PC-3 (cell line): ENCODE measurements around the gene TPO. TPM values are rescaled to one million over a fixed set of nuclear protein-coding genes. Genes with fewer than 3 reads are reported as not detected.

Source experiments
- ATAC-seq: fragments of 200-7000 bp; cut with Tn5 transposase; 2 replicates; pipeline ENCODE4 v1.9.1; 2020; ENCODE audit warnings: mild to moderate bottlenecking, moderate library complexity
- BruUV-seq: library from RNA; stranded (reverse); fragments of 400-500 nt; replicated peaks from 2 replicates; lab custom pipeline; 2021; lab: Mats Ljungman, UMichigan
- CTCF ChIA-PET: fragments of 300-600 bp; sonication (Branson Sonifier 250); formaldehyde crosslinking; loops from one replicate; lab custom pipeline; 2022; ENCODE audit warnings: antibody characterized with exemption; lab: Charles Lee
- POLR2A ChIA-PET: fragments of 300-600 bp; sonication (Branson Sonifier 250); formaldehyde crosslinking; loops from one replicate; lab custom pipeline; 2022; ENCODE audit warnings: antibody characterized with exemption; ENCODE audit not compliant: unreplicated experiment; lab: Charles Lee
- DNase-seq: peaks from one replicate; pipeline ENCODE4 v3.0.0-alpha.2; 2015
- H2AFZ ChIP-seq: fragments of 300-600 bp; sonication (generic); 2 replicates; pipeline ENCODE4 v1.6.0; 2016; ENCODE audit warnings: antibody characterized with exemption, low read length
- H3F3A ChIP-seq: fragments of 300-600 bp; sonication (generic); one replicate; pipeline ENCODE4 v1.6.0; 2017; ENCODE audit warnings: antibody characterized with exemption, low read length, control low read depth, mild to moderate bottlenecking; ENCODE audit not compliant: unreplicated experiment
- H3K27ac ChIP-seq: fragments of 300-600 bp; sonication (generic); 2 replicates; pipeline ENCODE4 v1.5.1; 2016; ENCODE audit warnings: mild to moderate bottlenecking, low read length
- H3K27me3 ChIP-seq: fragments of 300-600 bp; sonication (generic); 2 replicates; pipeline ENCODE4 v1.6.1; 2016; ENCODE audit warnings: low read length, mixed read lengths
- H3K36me3 ChIP-seq: fragments of 300-600 bp; sonication (generic); 2 replicates; pipeline ENCODE4 v1.6.1; 2016; ENCODE audit warnings: low read depth, mixed run types, low read length, mixed read lengths
- H3K4me1 ChIP-seq: fragments of 300-600 bp; sonication (generic); 2 replicates; pipeline ENCODE4 v1.5.1; 2016; ENCODE audit warnings: low read length; ENCODE audit not compliant: insufficient read depth
- H3K4me2 ChIP-seq: fragments of 300-600 bp; sonication (generic); 2 replicates; pipeline ENCODE4 v1.6.0; 2016; ENCODE audit warnings: low read length
- H3K4me3 ChIP-seq: fragments of 300-600 bp; sonication (generic); 2 replicates; pipeline ENCODE4 v1.5.1; 2016; ENCODE audit warnings: mild to moderate bottlenecking, low read length, mixed read lengths
- H3K79me2 ChIP-seq: fragments of 300-600 bp; sonication (generic); 2 replicates; pipeline ENCODE4 v1.6.1; 2017; ENCODE audit warnings: low read length, mixed read lengths
- H3K9ac ChIP-seq: fragments of 300-600 bp; sonication (generic); 2 replicates; pipeline ENCODE4 v1.6.0; 2016; ENCODE audit warnings: mild to moderate bottlenecking, low read length
- H3K9me2 ChIP-seq: fragments of 300-600 bp; sonication (generic); replicated peaks from 2 replicates; pipeline ENCODE4 v1.6.1; 2016; ENCODE audit warnings: mixed run types, low read length, mixed read lengths
- H3K9me3 ChIP-seq: fragments of 300-600 bp; sonication (generic); 2 replicates; pipeline ENCODE4 v1.6.1; 2016; ENCODE audit warnings: low read length, mixed read lengths
- H4K20me1 ChIP-seq: fragments of 300-600 bp; sonication (generic); 2 replicates; pipeline ENCODE4 v1.6.1; 2016; ENCODE audit warnings: low read length, mixed read lengths
- CTCF ChIP-seq: fragments of 300-600 bp; sonication (generic); conservative IDR thresholded peaks from 2 replicates; pipeline ENCODE4 v1.5.1; 2017; ENCODE audit warnings: antibody characterized with exemption, low read depth, mild to moderate bottlenecking, low read length
- EZH2 ChIP-seq: fragments of 300-600 bp; sonication (generic); IDR thresholded peaks from one replicate; pipeline ENCODE4 v1.6.1; 2017; ENCODE audit warnings: antibody characterized with exemption, mild to moderate bottlenecking, low read length; ENCODE audit not compliant: unreplicated experiment
- EZH2phosphoT487 ChIP-seq: fragments of 300-600 bp; sonication (generic); IDR thresholded peaks from 2 replicates; pipeline ENCODE4 v1.6.1; 2018; ENCODE audit warnings: mild to moderate bottlenecking, antibody characterized with exemption, low read length, borderline replicate concordance
- intact Hi-C: fragments of 100-400 bp; cut with micrococcal nuclease; formaldehyde crosslinking; loops from 2 replicates; pipeline ENCODE4 v1.9.0; 2023
- total RNA-seq: library from RNA; depleted of rRNA; stranded (reverse); fragments of >200 nt; gene quantifications from 2 replicates; pipeline ENCODE4 v1.2.3, GENCODE V29; 2014

The TPO gene
- total RNA-seq, 1 experiment from 2014 or later = not detected

DNA sequence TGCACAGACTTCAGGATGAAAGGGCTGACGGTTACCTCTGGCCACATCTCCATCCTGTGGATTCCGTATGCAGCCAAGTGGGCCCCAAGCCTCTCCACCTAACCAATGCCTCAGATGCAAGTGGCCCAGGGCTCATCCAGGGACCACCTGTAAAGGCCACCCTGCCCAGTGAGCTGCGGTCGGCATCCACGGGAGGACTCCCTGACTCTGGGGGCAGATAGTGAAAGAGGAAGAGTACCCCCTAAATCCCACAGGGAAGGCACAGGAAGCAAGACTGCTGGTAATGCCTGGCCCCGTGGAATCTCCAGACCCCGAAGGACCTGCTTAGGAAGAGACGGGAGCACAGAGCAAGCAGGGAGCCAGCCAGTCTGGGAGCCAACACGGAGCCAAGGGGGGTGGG, 11.2 kb upstream of the TPO start:
- Histone ChIP-seq H3K27ac (no peak overlapping the region), H3K9ac (no peak overlapping the region), H3K4me1 (no peaks in the 10 kb centered on the region), H3F3A (no peaks in the 10 kb centered on the region), H2AFZ (no peak overlapping the region), H3K4me3 (no peak overlapping the region), H3K36me3 (no peaks in the 10 kb centered on the region), H3K27me3 (peaks cover 90% of the 10 kb centered on the region), H3K9me3 (no peaks in the 10 kb centered on the region), H4K20me1 (no peaks in the 10 kb centered on the region), H3K4me2 (no peak overlapping the region), H3K79me2 (no peaks in the 10 kb centered on the region), H3K9me2 (no peaks in the 10 kb centered on the region)
- CTCF ChIA-PET = no interaction called here
- no TSS peak for BruUV-seq
- TF ChIP-seq EZH2phosphoT487 (no peak), CTCF (no peak), EZH2 (no peak)
- DNase-seq = no peak
- no peak for ATAC-seq
- intact Hi-C loops = no loop called here
- POLR2A ChIA-PET = no interaction called here

GRCh38 chr2:1403565-1403964, 9.7 kb upstream of the TPO start:
- ATAC-seq = no peak
- BruUV-seq = no TSS peak

More at GRCh38 chr2:1403565-1403964, 9.7 kb upstream of the TPO start:
- intact Hi-C loops = no loop called here
- Histone ChIP-seq H3K9ac (no peak overlapping the region), H3K36me3 (no peaks in the 10 kb centered on the region), H3F3A (no peaks in the 10 kb centered on the region), H3K27me3 (peaks cover 90% of the 10 kb centered on the region), H3K4me1 (no peaks in the 10 kb centered on the region), H3K9me3 (no peaks in the 10 kb centered on the region), H3K9me2 (no peaks in the 10 kb centered on the region), H3K27ac (no peak overlapping the region), H3K4me3 (no peak overlapping the region), H4K20me1 (no peaks in the 10 kb centered on the region), H2AFZ (no peak overlapping the region), H3K4me2 (no peak overlapping the region), H3K79me2 (no peaks in the 10 kb centered on the region)
- ChIA-PET CTCF (no interaction called here), POLR2A (no interaction called here)
- TF ChIP-seq EZH2 (no peak), CTCF (no peak), EZH2phosphoT487 (no peak)
- DNase-seq = no peak
